Fibroblast of gingiva (primary cell): ENCODE data around the gene CYTL1.
A peak's percentile ranks its signal among the peaks of the same experiment; 100 is the strongest.
"Not testable (repeated sequence)": the region's sequence is repeated elsewhere in the genome, so short reads cannot be mapped to it uniquely, and the experiment has no call there.

Source experiments
- DNase-seq: peaks from one replicate; pipeline ENCODE4 v3.0.0-alpha.2; 2011; ENCODE audit warnings: low read depth

CYTL1 gene

GRCh38 chr4:5019274-5019673 is at the start of gene CYTL1:
Gene CYTL1, minus strand, starts transcription at chr4:5019458. Its CDS starts 13 bp downstream, at chr4:5019445.
- no peak for DNase-seq

GRCh38 chr4:5067908-5068307 is 48.6 kb upstream of the CYTL1 start:
- DNase-seq, result no peak

GRCh38 chr4:5066968-5067367 is 47.7 kb upstream of the CYTL1 start:
- not testable (repeated sequence) for DNase-seq

GRCh38 chr4:5066101-5066500 is 46.8 kb upstream of the CYTL1 start:
- DNase-seq, result no peak

- no peak for DNase-seq
Observed at GRCh38 chr4:5055411-5055810, 36.2 kb upstream of the CYTL1 start.

- DNase-seq, result no peak
Observed at GRCh38 chr4:5054532-5054931, 35.3 kb upstream of the CYTL1 start.

GRCh38 chr4:5052726-5053425 is 33.6 kb upstream of the CYTL1 start:
- no peak for DNase-seq

- DNase-seq, result no peak
Observed at GRCh38 chr4:5052204-5052702, 33.0 kb upstream of the CYTL1 start.

- DNase-seq, result peak; percentile 71
Observed at GRCh38 chr4:5051278-5052203, 32.3 kb upstream of the CYTL1 start, which contains the start of gene STK32B. Gene STK32B, plus strand, starts transcription at chr4:5051480.

- DNase-seq, result peak; percentile 75
Observed at GRCh38 chr4:5050520-5051277, 31.4 kb upstream of the CYTL1 start.

GRCh38 chr4:5048721-5049120 is 29.5 kb upstream of the CYTL1 start:
- DNase-seq, result no peak

GRCh38 chr4:5045097-5045496 is 25.8 kb upstream of the CYTL1 start:
- DNase-seq, result peak; percentile 21

- DNase-seq, result no peak
Observed at GRCh38 chr4:5044341-5044740, 25.1 kb upstream of the CYTL1 start.

- no peak for DNase-seq
Observed at GRCh38 chr4:5043579-5043978, 24.3 kb upstream of the CYTL1 start.

- no peak for DNase-seq
Observed at GRCh38 chr4:5041699-5042098, 22.4 kb upstream of the CYTL1 start.

GRCh38 chr4:5040856-5041620 is 21.8 kb upstream of the CYTL1 start:
- no peak for DNase-seq

GRCh38 chr4:5039800-5040199 is 20.5 kb upstream of the CYTL1 start:
- no peak for DNase-seq

- peak; percentile 94 for DNase-seq
Observed at GRCh38 chr4:5037553-5038551, 18.6 kb upstream of the CYTL1 start.

- DNase-seq, result peak; percentile 79
Observed at GRCh38 chr4:5036239-5036638, 17.0 kb upstream of the CYTL1 start.

- DNase-seq, result peak; percentile 24
Observed at GRCh38 chr4:5034206-5034605, 14.9 kb upstream of the CYTL1 start.
